PFSK-1 (cell line): ENCODE data around the gene INPP5D.

ENCODE experiments used
- FOXP2 ChIP-seq: optimal IDR thresholded peaks from 2 replicates; pipeline ENCODE3; 2011; ENCODE audit warnings: borderline replicate concordance, control low read depth, inconsistent platforms; ENCODE audit not compliant: insufficient read depth; ENCODE audit errors: extremely low read length, extremely low read depth
- POLR2AphosphoS5 ChIP-seq: IDR thresholded peaks from 2 replicates; pipeline ENCODE4 v1.6.1; 2012; ENCODE audit warnings: low read depth, mild to moderate bottlenecking, control low read depth, low read length, moderate library complexity
- TAF1 ChIP-seq: IDR thresholded peaks from 2 replicates; pipeline ENCODE4 v1.6.1; 2012; ENCODE audit warnings: low read length, control low read depth, borderline replicate concordance; ENCODE audit not compliant: insufficient read depth
- TF ChIP-seq, protein P1 (sequence below), 2 experiments: IDR thresholded peaks; 2 replicates each; pipeline versions ENCODE4 v1.6.1 to v1.8.0; 2011 to 2012; ENCODE audit warnings: low read depth in 2 of 2, low read length in 2 of 2, control low read depth in 1 of 2, inconsistent platforms in 1 of 2, mild to moderate bottlenecking in 1 of 2, moderate library complexity in 1 of 2; ENCODE audit not compliant: insufficient read depth in 1 of 2

DNA sequence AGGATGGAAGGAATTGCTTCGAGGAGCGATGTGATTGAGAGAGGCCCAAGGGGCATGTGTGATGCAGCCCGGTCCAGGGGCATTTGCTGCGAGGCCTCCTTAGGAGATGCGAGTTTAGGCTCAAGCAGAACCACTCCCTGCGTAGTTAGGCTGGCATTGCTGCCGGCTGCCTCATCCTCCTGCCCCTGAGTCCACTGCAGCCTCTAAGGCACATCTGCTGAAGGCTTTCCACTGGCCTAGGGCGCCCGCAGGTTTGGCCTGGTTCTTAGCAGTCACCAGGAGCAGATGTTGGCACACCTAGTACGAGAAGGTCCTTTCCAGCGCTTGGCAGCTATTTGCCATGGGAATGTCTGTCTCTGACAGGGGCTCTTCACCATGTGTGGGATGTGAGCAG is 20.7 kb downstream of the INPP5D start:
- TF ChIP-seq TAF1: no peak
- TF ChIP-seq FOXP2: no peak
- no peak for TF ChIP-seq POLR2AphosphoS5
- TF ChIP-seq, protein P1, sequence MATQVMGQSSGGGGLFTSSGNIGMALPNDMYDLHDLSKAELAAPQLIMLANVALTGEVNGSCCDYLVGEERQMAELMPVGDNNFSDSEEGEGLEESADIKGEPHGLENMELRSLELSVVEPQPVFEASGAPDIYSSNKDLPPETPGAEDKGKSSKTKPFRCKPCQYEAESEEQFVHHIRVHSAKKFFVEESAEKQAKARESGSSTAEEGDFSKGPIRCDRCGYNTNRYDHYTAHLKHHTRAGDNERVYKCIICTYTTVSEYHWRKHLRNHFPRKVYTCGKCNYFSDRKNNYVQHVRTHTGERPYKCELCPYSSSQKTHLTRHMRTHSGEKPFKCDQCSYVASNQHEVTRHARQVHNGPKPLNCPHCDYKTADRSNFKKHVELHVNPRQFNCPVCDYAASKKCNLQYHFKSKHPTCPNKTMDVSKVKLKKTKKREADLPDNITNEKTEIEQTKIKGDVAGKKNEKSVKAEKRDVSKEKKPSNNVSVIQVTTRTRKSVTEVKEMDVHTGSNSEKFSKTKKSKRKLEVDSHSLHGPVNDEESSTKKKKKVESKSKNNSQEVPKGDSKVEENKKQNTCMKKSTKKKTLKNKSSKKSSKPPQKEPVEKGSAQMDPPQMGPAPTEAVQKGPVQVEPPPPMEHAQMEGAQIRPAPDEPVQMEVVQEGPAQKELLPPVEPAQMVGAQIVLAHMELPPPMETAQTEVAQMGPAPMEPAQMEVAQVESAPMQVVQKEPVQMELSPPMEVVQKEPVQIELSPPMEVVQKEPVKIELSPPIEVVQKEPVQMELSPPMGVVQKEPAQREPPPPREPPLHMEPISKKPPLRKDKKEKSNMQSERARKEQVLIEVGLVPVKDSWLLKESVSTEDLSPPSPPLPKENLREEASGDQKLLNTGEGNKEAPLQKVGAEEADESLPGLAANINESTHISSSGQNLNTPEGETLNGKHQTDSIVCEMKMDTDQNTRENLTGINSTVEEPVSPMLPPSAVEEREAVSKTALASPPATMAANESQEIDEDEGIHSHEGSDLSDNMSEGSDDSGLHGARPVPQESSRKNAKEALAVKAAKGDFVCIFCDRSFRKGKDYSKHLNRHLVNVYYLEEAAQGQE (IDR thresholded peaks at IDR 0.05; ENCODE audit: insufficient read depth in 1 of 2, low read depth in 2 of 2, low read length in 2 of 2): no peak
